K562 (cell line): ENCODE data around the gene SNRPD2. TPM values are rescaled to one million over a fixed set of nuclear protein-coding genes. Genes with fewer than 3 reads are reported as not detected.

Source experiments
- CBFA2T2 ChIP-seq: fragments of 450-650 bp; conservative IDR thresholded peaks from 2 replicates; pipeline ENCODE4 v1.6.1; 2017; ENCODE audit warnings: mild to moderate bottlenecking
- CCNT2 ChIP-seq: IDR thresholded peaks from 2 replicates; pipeline ENCODE4 v1.6.1; 2011; ENCODE audit warnings: borderline replicate concordance, low read depth, mild to moderate bottlenecking, moderate library complexity, mixed read lengths, low read length; ENCODE audit not compliant: insufficient read length; ENCODE audit errors: extremely low read depth
- ELF4 ChIP-seq: fragments of 450-650 bp; formaldehyde crosslinking; IDR thresholded peaks from 2 replicates; pipeline ENCODE4 v1.4.0; 2022; ENCODE audit warnings: missing genetic modification characterization
- GATAD2B ChIP-seq: fragments of 450-650 bp; IDR thresholded peaks from 2 replicates; pipeline ENCODE4 v1.6.1; 2017; ENCODE audit warnings: mild to moderate bottlenecking, borderline replicate concordance
- HDAC1 ChIP-seq, 2 experiments: fragments of 450-650 bp; IDR thresholded peaks; 2 replicates each; pipeline ENCODE4 v1.6.1; 2016 to 2017; ENCODE audit warnings: inconsistent platforms in 1 of 2, mild to moderate bottlenecking in 1 of 2, moderate library complexity in 1 of 2
- LEF1 ChIP-seq: fragments of 450-650 bp; IDR thresholded peaks from 2 replicates; pipeline ENCODE4 v1.6.1; 2016; ENCODE audit warnings: mild to moderate bottlenecking
- TEAD1 ChIP-seq, 2 experiments: fragments of 450-650 bp in 1 of 2; sonication (generic) in 1 of 2; formaldehyde crosslinking; IDR thresholded peaks; 2 replicates each; pipeline versions ENCODE4 v1.4.0 to v1.8.0; 2020 to 2022; ENCODE audit warnings: mild to moderate bottlenecking in 2 of 2, missing genetic modification reagents in 1 of 2
- ZBTB5 ChIP-seq: fragments of 450-650 bp; IDR thresholded peaks from 2 replicates; pipeline ENCODE4 v1.6.1; 2017; ENCODE audit warnings: antibody characterized with exemption
- ZC3H4 ChIP-seq: sonication (generic); formaldehyde crosslinking; IDR thresholded peaks from 2 replicates; pipeline ENCODE4 v1.9.0; 2021; ENCODE audit warnings: missing genetic modification reagents, borderline replicate concordance
- ZNF41 ChIP-seq: fragments of 250-450 bp; sonication (Bioruptor Pico); conservative IDR thresholded peaks from 2 replicates; pipeline ENCODE4 v1.4.0; 2020; ENCODE audit warnings: mild to moderate bottlenecking
- ZNF449 ChIP-seq: fragments of 250-450 bp; sonication (Bioruptor Pico); IDR thresholded peaks from 2 replicates; pipeline ENCODE4 v1.8.0; 2022; ENCODE audit warnings: moderate library complexity, mild to moderate bottlenecking, inconsistent platforms
- polyA plus RNA-seq, 8 experiments: library from polyadenylated mRNA; depleted of rRNA in 4 of 8; stranded (reverse) in 5 of 8; unstranded in 3 of 8; fragments of >200 nt; fragmentation: Nextera tagmentation in 2 of 8; fragmentation: Illumina TruSeq in 1 of 8; extraction: Ambion mirVana in 2 of 8; extraction: Trizol in 1 of 8; gene quantifications; 2 replicates each; pipeline versions ENCODE4 v1.2.1 to v1.2.3, GENCODE V29; 2011 to 2014; ENCODE audit warnings: inconsistent platforms in 1 of 8, missing spikeins in 1 of 8
- total RNA-seq, 7 experiments: library from RNA; depleted of rRNA in 6 of 7; stranded (reverse); fragments of >200 nt in 6 of 7; fragmentation: Illumina TruSeq in 2 of 7; extraction: Trizol in 2 of 7; gene quantifications; 2 replicates each; pipeline versions ENCODE4 v1.2.1 to v1.2.3, GENCODE V29; 2011 to 2021; ENCODE audit warnings: low replicate concordance in 1 of 7
- TF ChIP-seq, protein P1 (sequence below): fragments of 250-450 bp; sonication (Bioruptor Pico); IDR thresholded peaks from 2 replicates; pipeline ENCODE4 v1.5.0; 2020; ENCODE audit warnings: mild to moderate bottlenecking
- TF ChIP-seq, protein P2 (sequence below): fragments of 450-650 bp; IDR thresholded peaks from 2 replicates; pipeline ENCODE4 v1.6.1; 2017; ENCODE audit warnings: mild to moderate bottlenecking, moderate library complexity
- TF ChIP-seq, protein P3 (sequence below): conservative IDR thresholded peaks from 2 replicates; pipeline ENCODE4 v1.6.1; 2011; ENCODE audit warnings: low read depth, mild to moderate bottlenecking, low read length; ENCODE audit not compliant: control insufficient read depth

The SNRPD2 gene
- total and polyA plus RNA-seq, 9 of the 15 experiments (the other 6 are each of a cell fraction or from before 2014, with no cell fraction given), result 728 to 4,411 (median 1,029) TPM

DNA sequence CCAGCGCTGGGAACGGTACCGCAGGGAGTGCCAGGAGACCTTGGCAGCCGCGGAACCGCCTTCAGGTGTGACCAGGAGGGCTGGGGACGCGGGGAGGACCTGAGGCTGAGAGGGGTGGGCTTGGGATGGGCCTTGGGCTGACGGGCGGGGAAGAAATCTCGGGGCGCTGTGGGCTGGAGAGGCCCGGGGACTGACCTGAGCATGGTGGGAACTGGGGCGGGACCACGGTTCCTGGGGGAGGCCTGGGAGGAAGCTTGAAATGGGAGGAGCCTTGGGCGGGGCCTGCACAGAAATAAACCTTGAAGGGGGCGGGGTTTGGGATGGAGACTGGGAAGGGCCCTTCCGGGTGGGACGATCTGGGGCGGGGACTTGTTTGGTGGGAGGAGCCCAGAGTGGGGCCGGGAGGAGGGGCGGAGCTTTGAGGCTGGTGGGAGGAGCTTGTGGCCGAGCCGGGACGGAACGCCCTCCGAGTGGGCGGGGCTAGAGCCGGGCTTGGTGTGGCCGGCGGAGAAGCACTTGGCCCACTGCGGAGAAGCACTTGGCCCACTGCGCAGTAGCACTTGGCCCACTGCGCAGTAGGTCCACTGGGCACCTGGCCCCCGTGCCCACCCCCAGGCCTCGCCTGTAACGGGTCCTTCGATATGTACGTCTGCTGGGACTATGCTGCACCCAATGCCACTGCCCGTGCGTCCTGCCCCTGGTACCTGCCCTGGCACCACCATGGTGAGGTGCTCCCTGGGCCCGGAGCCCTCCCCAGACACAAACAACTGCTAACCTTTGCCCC is 20.9 kb downstream of the SNRPD2 start (continued):
- TF ChIP-seq ZBTB5 (no peak), CBFA2T2 (no peak), ZNF41 (CRISPR knock-in tag) (no peak), ELF4 (CRISPR knock-in tag) (no peak), LEF1 (no peak), TEAD1 (CRISPR knock-in tag; IDR thresholded peaks at IDR 0.05) (no peak), CCNT2 (peak; percentile 81), HDAC1 (IDR thresholded peaks at IDR 0.05) (peak in 1 of 2 experiments; percentile 36; a peak in 1 of 4 replicates), GATAD2B (no peak), ZNF449 (CRISPR knock-in tag) (no peak), ZC3H4 (CRISPR knock-in tag) (0 out of 2 replicates have a peak, but pooled peaks have one; percentile 47)
- TF ChIP-seq, protein P1, sequence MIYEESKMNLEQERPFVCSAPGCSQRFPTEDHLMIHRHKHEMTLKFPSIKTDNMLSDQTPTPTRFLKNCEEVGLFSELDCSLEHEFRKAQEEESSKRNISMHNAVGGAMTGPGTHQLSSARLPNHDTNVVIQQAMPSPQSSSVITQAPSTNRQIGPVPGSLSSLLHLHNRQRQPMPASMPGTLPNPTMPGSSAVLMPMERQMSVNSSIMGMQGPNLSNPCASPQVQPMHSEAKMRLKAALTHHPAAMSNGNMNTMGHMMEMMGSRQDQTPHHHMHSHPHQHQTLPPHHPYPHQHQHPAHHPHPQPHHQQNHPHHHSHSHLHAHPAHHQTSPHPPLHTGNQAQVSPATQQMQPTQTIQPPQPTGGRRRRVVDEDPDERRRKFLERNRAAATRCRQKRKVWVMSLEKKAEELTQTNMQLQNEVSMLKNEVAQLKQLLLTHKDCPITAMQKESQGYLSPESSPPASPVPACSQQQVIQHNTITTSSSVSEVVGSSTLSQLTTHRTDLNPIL (CRISPR knock-in tag), result no peak
- TF ChIP-seq, protein P2, sequence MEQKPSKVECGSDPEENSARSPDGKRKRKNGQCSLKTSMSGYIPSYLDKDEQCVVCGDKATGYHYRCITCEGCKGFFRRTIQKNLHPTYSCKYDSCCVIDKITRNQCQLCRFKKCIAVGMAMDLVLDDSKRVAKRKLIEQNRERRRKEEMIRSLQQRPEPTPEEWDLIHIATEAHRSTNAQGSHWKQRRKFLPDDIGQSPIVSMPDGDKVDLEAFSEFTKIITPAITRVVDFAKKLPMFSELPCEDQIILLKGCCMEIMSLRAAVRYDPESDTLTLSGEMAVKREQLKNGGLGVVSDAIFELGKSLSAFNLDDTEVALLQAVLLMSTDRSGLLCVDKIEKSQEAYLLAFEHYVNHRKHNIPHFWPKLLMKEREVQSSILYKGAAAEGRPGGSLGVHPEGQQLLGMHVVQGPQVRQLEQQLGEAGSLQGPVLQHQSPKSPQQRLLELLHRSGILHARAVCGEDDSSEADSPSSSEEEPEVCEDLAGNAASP, result no peak
- TF ChIP-seq, protein P3, sequence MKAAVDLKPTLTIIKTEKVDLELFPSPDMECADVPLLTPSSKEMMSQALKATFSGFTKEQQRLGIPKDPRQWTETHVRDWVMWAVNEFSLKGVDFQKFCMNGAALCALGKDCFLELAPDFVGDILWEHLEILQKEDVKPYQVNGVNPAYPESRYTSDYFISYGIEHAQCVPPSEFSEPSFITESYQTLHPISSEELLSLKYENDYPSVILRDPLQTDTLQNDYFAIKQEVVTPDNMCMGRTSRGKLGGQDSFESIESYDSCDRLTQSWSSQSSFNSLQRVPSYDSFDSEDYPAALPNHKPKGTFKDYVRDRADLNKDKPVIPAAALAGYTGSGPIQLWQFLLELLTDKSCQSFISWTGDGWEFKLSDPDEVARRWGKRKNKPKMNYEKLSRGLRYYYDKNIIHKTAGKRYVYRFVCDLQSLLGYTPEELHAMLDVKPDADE, result 0 out of 2 replicates have a peak, but pooled peaks have one; percentile 21
